Liver (tissue), 3 donors: ENCODE results near the gene ZBTB25.

Source experiments
- CTCF ChIP-seq: fragments of 150-350 bp; IDR thresholded peaks from 2 replicates; pipeline ENCODE4 v1.5.1; 2017; ENCODE audit warnings: improper control_type of control experiment, low read depth, low read length; ENCODE audit not compliant: missing input control
- EGR1 ChIP-seq, 2 donors: IDR thresholded peaks; 2 replicates each; pipeline ENCODE4 v1.6.1; 2016 to 2018; ENCODE audit warnings: antibody characterized with exemption in 2 of 2, low read depth in 2 of 2
- FOXA1 ChIP-seq: IDR thresholded peaks from 2 replicates; pipeline ENCODE4 v1.6.1; 2016; ENCODE audit warnings: antibody characterized with exemption
- JUND ChIP-seq, 2 donors: IDR thresholded peaks; 2 replicates each; pipeline ENCODE4 v1.6.1; 2016; ENCODE audit warnings: antibody characterized with exemption in 2 of 2
- NR2F2 ChIP-seq: IDR thresholded peaks from 2 replicates; pipeline ENCODE4 v1.6.1; 2016; ENCODE audit warnings: antibody characterized with exemption
- RAD21 ChIP-seq, 2 donors: IDR thresholded peaks; 2 replicates each; pipeline ENCODE4 v1.6.1; 2016; ENCODE audit warnings: antibody characterized with exemption in 2 of 2, mild to moderate bottlenecking in 2 of 2
- RXRA ChIP-seq, 2 donors: IDR thresholded peaks; 2 replicates each; pipeline ENCODE4 v1.6.1; 2017 to 2018; ENCODE audit warnings: antibody characterized with exemption in 2 of 2, mild to moderate bottlenecking in 1 of 2
- SP1 ChIP-seq: IDR thresholded peaks from 2 replicates; pipeline ENCODE4 v1.6.1; 2018; ENCODE audit warnings: antibody characterized with exemption, mild to moderate bottlenecking
- TAF1 ChIP-seq: conservative IDR thresholded peaks from 2 replicates; pipeline ENCODE4 v1.6.1; 2016; ENCODE audit warnings: antibody characterized with exemption, mild to moderate bottlenecking
- YY1 ChIP-seq: IDR thresholded peaks from 2 replicates; pipeline ENCODE4 v1.6.1; 2016; ENCODE audit warnings: antibody characterized with exemption, mild to moderate bottlenecking
- ZBTB33 ChIP-seq: IDR thresholded peaks from 2 replicates; pipeline ENCODE4 v1.6.1; 2016; ENCODE audit warnings: antibody characterized with exemption
- TF ChIP-seq, protein P1 (sequence below): IDR thresholded peaks from 2 replicates; pipeline ENCODE4 v1.6.1; 2016; ENCODE audit warnings: antibody characterized with exemption
- TF ChIP-seq, protein P2 (sequence below): IDR thresholded peaks from 2 replicates; pipeline ENCODE4 v1.6.1; 2016; ENCODE audit warnings: antibody characterized with exemption, mild to moderate bottlenecking
- donor health status: healthy.
- donor health status: healthy.

DNA sequence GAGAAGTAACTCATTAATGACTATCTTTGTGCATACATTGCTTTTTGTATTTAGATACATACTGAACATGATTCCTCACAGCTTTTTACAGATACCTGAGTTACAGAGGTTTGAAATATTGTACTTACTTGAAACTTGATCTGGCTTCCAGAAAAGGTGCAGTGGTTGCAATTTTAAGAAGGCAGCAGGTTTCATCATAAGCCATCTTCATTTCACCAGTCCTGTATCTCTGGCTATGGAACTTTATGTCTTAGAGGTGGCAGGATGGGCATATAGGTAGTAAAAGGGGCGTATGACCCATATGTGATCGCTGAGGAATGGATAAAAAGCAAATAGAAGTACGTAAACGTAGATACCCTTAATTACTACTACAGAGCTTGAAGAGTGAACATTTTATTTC lies 14.6 kb upstream of the ZBTB25 start:
- TF ChIP-seq, protein P1, sequence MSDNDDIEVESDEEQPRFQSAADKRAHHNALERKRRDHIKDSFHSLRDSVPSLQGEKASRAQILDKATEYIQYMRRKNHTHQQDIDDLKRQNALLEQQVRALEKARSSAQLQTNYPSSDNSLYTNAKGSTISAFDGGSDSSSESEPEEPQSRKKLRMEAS = no peak
- TF ChIP-seq CTCF (no peak), RAD21 (IDR thresholded peaks at IDR 0.05) (no peak), ZBTB33 (no peak), RXRA (IDR thresholded peaks at IDR 0.05) (no peak), TAF1 (no peak), SP1 (no peak), NR2F2 (no peak), JUND (IDR thresholded peaks at IDR 0.05) (no peak), YY1 (no peak), FOXA1 (no peak), EGR1 (IDR thresholded peaks at IDR 0.05; ENCODE audit: low read depth in 2 of 2) (no peak)
- TF ChIP-seq, protein P2, sequence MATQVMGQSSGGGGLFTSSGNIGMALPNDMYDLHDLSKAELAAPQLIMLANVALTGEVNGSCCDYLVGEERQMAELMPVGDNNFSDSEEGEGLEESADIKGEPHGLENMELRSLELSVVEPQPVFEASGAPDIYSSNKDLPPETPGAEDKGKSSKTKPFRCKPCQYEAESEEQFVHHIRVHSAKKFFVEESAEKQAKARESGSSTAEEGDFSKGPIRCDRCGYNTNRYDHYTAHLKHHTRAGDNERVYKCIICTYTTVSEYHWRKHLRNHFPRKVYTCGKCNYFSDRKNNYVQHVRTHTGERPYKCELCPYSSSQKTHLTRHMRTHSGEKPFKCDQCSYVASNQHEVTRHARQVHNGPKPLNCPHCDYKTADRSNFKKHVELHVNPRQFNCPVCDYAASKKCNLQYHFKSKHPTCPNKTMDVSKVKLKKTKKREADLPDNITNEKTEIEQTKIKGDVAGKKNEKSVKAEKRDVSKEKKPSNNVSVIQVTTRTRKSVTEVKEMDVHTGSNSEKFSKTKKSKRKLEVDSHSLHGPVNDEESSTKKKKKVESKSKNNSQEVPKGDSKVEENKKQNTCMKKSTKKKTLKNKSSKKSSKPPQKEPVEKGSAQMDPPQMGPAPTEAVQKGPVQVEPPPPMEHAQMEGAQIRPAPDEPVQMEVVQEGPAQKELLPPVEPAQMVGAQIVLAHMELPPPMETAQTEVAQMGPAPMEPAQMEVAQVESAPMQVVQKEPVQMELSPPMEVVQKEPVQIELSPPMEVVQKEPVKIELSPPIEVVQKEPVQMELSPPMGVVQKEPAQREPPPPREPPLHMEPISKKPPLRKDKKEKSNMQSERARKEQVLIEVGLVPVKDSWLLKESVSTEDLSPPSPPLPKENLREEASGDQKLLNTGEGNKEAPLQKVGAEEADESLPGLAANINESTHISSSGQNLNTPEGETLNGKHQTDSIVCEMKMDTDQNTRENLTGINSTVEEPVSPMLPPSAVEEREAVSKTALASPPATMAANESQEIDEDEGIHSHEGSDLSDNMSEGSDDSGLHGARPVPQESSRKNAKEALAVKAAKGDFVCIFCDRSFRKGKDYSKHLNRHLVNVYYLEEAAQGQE = no peak
